Suprapubic skin (tissue), 4 donors: ENCODE results near the gene PAX5.

Experiments used
- EP300 ChIP-seq: sonication (generic); formaldehyde crosslinking; IDR thresholded peaks from one replicate; pipeline ENCODE4 v1.6.1; 2017; ENCODE audit warnings: antibody characterized with exemption
- POLR2AphosphoS5 ChIP-seq, 3 donors: sonication (generic); formaldehyde crosslinking; IDR thresholded peaks; one replicate each; pipeline ENCODE4 v1.6.1; 2017; ENCODE audit warnings: antibody characterized with exemption in 3 of 3
- TF ChIP-seq, protein P1 (sequence below), 2 donors: fragments of 200-600 bp in 1 of 2; fragments of 450-650 bp in 1 of 2; sonication (generic) in 1 of 2; IDR thresholded peaks; one replicate each; pipeline ENCODE4 v1.5.1; 2016 to 2019; ENCODE audit warnings: antibody characterized with exemption in 2 of 2, mild to moderate bottlenecking in 1 of 2, moderate library complexity in 1 of 2

DNA sequence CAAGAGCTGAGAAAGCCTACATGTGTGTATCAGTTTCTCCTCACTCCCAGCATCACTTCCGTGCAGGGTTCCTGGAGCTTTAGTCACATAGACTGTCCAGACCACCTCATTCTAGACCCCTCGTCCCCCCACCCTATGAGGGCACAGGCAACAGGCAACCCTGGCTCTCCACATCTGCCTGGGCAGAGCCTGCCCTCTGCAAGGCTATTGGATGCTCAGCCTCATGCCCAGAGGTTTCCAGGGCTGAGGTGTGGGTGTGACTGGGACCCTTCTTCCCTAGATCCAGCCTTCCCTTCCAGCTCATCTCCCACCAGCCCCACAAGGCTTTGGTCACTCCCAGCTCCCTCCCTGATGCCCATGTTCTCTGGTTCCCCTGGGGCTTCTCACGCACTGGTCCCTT lies 161.4 kb downstream of the PAX5 start:
- TF ChIP-seq, protein P1, sequence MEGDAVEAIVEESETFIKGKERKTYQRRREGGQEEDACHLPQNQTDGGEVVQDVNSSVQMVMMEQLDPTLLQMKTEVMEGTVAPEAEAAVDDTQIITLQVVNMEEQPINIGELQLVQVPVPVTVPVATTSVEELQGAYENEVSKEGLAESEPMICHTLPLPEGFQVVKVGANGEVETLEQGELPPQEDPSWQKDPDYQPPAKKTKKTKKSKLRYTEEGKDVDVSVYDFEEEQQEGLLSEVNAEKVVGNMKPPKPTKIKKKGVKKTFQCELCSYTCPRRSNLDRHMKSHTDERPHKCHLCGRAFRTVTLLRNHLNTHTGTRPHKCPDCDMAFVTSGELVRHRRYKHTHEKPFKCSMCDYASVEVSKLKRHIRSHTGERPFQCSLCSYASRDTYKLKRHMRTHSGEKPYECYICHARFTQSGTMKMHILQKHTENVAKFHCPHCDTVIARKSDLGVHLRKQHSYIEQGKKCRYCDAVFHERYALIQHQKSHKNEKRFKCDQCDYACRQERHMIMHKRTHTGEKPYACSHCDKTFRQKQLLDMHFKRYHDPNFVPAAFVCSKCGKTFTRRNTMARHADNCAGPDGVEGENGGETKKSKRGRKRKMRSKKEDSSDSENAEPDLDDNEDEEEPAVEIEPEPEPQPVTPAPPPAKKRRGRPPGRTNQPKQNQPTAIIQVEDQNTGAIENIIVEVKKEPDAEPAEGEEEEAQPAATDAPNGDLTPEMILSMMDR (IDR thresholded peaks at IDR 0.05), result no peak
- TF ChIP-seq POLR2AphosphoS5 (IDR thresholded peaks at IDR 0.05) (no peak), EP300 (no peak)
